Endothelial cell (in vitro differentiated cells): ENCODE results near the gene CADM1. TPM values are rescaled to one million over a fixed set of nuclear protein-coding genes. Genes with fewer than 3 reads are reported as not detected.

Source experiments
- DNase-seq: peaks from one replicate; pipeline ENCODE4 v3.0.0; 2021; ENCODE audit warnings: low spot score
- H3K27ac Mint-ChIP-seq: one replicate; pipeline ENCODE4 v1.8.0; 2021; ENCODE audit warnings: mixed read lengths, inconsistent platforms; ENCODE audit not compliant: unreplicated experiment
- H3K27me3 Mint-ChIP-seq: one replicate; pipeline ENCODE4 v1.8.0; 2021; ENCODE audit warnings: mild to moderate bottlenecking, moderate library complexity, mixed read lengths, inconsistent platforms; ENCODE audit not compliant: unreplicated experiment
- H3K36me3 Mint-ChIP-seq: one replicate; pipeline ENCODE4 v1.8.0; 2021; ENCODE audit warnings: mild to moderate bottlenecking, low read depth, mixed read lengths, inconsistent platforms; ENCODE audit not compliant: unreplicated experiment
- H3K4me1 Mint-ChIP-seq: one replicate; pipeline ENCODE4 v1.8.0; 2021; ENCODE audit warnings: mild to moderate bottlenecking, mixed read lengths, inconsistent platforms; ENCODE audit not compliant: unreplicated experiment
- H3K4me3 Mint-ChIP-seq: one replicate; pipeline ENCODE4 v1.8.0; 2021; ENCODE audit warnings: mild to moderate bottlenecking, mixed read lengths, inconsistent platforms; ENCODE audit not compliant: unreplicated experiment
- H3K9me3 Mint-ChIP-seq: one replicate; pipeline ENCODE4 v1.8.0; 2021; ENCODE audit warnings: mixed read lengths, inconsistent platforms; ENCODE audit not compliant: unreplicated experiment
- total RNA-seq: library from RNA; stranded (reverse); fragmentation: NEBNext Ultra II Directional; extraction: Animal tissue kit (Norgen Biotek cat#: 25700); gene quantifications from one replicate; pipeline ENCODE4 v1.2.1, GENCODE V29; 2021; ENCODE audit not compliant: unreplicated experiment
- TF ChIP-seq, protein P1 (sequence below): fragments of 200-600 bp; sonication (generic); IDR thresholded peaks from one replicate; pipeline ENCODE4 v1.5.0; 2021; ENCODE audit warnings: antibody characterized with exemption; ENCODE audit not compliant: unreplicated experiment

CADM1 gene
- total RNA-seq, 1 donor from 2014 or later, result 65.5 TPM

DNA sequence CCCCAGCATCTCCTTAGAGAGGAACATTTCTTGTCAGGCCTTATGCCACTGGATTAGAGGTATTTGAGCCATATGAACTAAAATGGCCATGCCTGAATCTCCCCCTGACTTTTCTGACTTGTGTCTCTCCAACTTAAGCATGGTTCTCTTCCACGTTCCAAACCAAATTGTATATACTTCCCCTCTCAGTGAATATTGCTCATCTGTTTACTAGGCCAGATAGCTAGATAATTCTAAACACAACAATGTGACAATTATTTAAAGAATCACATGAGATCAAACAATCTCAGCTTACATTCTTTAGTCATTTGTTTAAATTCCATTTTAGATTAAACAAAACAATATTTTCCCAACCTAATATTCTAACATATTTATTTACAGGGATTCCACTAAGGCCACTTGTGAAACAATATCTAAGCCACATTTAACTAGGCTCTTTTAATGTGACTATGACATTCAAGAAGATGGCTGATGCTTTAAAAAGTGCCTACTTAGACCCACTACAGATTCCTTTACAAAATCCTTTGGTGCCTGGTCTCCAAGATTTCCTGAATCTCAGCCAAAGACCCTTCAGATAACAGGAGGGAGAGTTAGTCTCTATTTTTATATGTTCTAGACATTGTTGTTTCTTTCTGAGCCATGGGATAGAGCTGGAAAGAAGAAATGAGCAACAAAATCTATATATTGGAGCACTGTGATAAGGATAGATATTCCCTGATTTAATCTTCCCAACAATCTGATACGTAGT, 105.7 kb downstream of the CADM1 start:
- Mint-ChIP-seq H3K9me3 (no peaks in the 10 kb centered on the region), H3K36me3 (no peaks in the 10 kb centered on the region), H3K27ac (no peak overlapping the region), H3K4me1 (no peaks in the 10 kb centered on the region), H3K4me3 (no peak overlapping the region), H3K27me3 (no peaks in the 10 kb centered on the region)
- TF ChIP-seq, protein P1, sequence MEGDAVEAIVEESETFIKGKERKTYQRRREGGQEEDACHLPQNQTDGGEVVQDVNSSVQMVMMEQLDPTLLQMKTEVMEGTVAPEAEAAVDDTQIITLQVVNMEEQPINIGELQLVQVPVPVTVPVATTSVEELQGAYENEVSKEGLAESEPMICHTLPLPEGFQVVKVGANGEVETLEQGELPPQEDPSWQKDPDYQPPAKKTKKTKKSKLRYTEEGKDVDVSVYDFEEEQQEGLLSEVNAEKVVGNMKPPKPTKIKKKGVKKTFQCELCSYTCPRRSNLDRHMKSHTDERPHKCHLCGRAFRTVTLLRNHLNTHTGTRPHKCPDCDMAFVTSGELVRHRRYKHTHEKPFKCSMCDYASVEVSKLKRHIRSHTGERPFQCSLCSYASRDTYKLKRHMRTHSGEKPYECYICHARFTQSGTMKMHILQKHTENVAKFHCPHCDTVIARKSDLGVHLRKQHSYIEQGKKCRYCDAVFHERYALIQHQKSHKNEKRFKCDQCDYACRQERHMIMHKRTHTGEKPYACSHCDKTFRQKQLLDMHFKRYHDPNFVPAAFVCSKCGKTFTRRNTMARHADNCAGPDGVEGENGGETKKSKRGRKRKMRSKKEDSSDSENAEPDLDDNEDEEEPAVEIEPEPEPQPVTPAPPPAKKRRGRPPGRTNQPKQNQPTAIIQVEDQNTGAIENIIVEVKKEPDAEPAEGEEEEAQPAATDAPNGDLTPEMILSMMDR, result no peak
- DNase-seq, result no peak

DNA sequence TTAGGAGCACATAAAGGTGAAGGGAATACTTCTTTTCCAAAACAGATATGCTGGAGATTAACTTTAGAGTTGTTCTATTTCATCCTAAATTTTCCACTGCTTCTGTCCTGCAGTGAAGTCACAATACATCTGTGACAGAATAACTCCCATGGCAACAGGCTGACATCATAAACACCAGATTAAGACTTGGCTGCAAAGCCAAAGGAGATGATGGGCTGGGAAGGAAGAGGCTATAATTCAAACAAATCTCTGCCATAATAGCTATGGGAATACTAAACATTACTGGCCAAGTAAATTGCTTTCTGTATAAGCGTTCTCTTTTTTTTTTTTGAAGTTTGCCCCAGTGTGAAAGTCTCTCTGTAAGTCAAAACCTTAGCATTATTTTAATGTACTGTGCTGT, 107.7 kb downstream of the CADM1 start:
- TF ChIP-seq, protein P1, result no peak
- peaks cover 8% of the 10 kb centered on the region for H3K4me1 Mint-ChIP-seq
- H3K27ac Mint-ChIP-seq, result no peak overlapping the region
- H3K36me3 Mint-ChIP-seq, result no peaks in the 10 kb centered on the region
- no peaks in the 10 kb centered on the region for H3K27me3 Mint-ChIP-seq
- no peak for DNase-seq
- no peak overlapping the region for H3K4me3 Mint-ChIP-seq
- no peaks in the 10 kb centered on the region for H3K9me3 Mint-ChIP-seq

DNA sequence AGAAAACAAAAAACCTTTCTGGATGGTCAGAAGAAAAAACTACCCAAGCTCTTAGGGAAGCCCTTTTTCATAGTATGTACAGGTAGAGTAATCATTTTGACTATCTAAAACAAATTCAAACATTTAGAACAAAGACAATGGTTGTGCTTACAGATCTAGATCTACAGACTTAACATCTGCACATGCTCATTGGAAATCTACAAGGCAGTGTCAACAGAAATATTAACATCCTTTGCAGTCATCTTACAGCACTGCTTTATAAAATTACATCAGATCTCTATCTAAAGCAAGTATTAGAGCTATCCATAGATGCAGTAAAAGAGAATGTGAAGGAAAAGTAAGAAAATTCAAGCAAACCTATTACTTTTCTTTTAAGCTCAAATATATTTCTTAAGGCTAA, 110.3 kb downstream of the CADM1 start:
- H3K36me3 Mint-ChIP-seq, result no peaks in the 10 kb centered on the region
- H3K27me3 Mint-ChIP-seq, result no peaks in the 10 kb centered on the region
- peaks cover 25% of the 10 kb centered on the region for H3K4me1 Mint-ChIP-seq
- H3K27ac Mint-ChIP-seq, result no peak overlapping the region
- TF ChIP-seq, protein P1, result no peak
- no peak overlapping the region for H3K4me3 Mint-ChIP-seq
- no peaks in the 10 kb centered on the region for H3K9me3 Mint-ChIP-seq
- no peak for DNase-seq

DNA sequence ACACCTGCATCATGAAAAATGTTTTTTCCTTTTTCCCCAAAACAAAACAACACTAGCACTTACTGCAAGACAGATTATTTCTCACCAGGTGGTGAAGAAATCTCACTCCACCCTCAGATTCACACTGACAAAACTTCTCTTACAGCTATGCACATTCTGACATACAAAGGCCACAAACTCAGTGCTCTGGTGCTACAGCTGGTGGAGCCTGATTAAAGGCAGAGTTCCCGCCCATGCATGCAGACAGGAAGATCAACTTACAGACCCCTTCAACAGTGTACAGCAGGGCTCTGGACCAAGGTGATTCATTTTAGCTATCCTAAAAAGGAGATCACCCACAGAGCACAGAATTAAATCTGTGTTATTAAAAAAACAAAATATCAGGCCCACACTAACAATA, 112.6 kb downstream of the CADM1 start:
- TF ChIP-seq, protein P1, result no peak
- H3K27ac Mint-ChIP-seq, result no peak overlapping the region
- peak; percentile 23 for DNase-seq
- peaks cover 25% of the 10 kb centered on the region for H3K4me1 Mint-ChIP-seq
- H3K36me3 Mint-ChIP-seq, result no peaks in the 10 kb centered on the region
- H3K27me3 Mint-ChIP-seq, result peaks cover 3% of the 10 kb centered on the region
- H3K4me3 Mint-ChIP-seq, result no peak overlapping the region
- H3K9me3 Mint-ChIP-seq, result no peaks in the 10 kb centered on the region

DNA sequence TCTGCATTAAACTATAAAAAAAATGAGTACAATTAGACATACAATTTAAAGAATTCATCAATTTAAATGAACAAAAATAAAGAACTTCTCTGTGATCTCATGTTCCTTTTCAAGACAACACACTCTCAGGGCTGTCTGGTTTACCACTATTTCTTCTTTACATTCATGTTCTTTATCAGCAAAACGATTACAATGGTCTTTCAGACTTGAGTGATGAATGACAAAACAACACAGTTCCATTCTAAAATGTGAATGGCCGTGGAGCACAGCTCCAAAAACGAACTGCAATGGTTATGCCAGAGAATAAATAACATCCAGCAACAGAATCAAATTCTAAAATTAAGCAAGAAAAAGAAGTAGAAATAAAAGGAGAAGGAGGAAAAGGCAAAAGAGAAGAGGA, 113.1 kb downstream of the CADM1 start:
- Mint-ChIP-seq H3K27ac (no peak overlapping the region), H3K4me1 (peaks cover 25% of the 10 kb centered on the region), H3K4me3 (no peak overlapping the region), H3K36me3 (no peaks in the 10 kb centered on the region), H3K27me3 (peaks cover 3% of the 10 kb centered on the region), H3K9me3 (no peaks in the 10 kb centered on the region)
- TF ChIP-seq, protein P1, result no peak
- no peak for DNase-seq
